HAP-1 (cell line): ENCODE data around the gene RPS6KA2.

ENCODE experiments used
- DNase-seq, 2 experiments: peaks; one replicate each; pipeline ENCODE4 v3.0.0-alpha.2; 2016 to 2020; ENCODE audit warnings: low spot score in 2 of 2
- H3K27me3 ChIP-seq: fragments of 250-450 bp; sonication (Bioruptor Pico); 2 replicates; pipeline ENCODE4 v1.5.1; 2020; ENCODE audit warnings: low read depth, mild to moderate bottlenecking, moderate library complexity
- H3K36me3 ChIP-seq: fragments of 250-450 bp; sonication (Bioruptor Pico); replicated peaks from 2 replicates; pipeline ENCODE4 v1.5.1; 2020; ENCODE audit warnings: mild to moderate bottlenecking
- H3K4me1 ChIP-seq: fragments of 250-450 bp; sonication (Bioruptor Pico); 2 replicates; pipeline ENCODE4 v1.5.1; 2020; ENCODE audit warnings: mild to moderate bottlenecking
- H3K4me3 ChIP-seq: fragments of 250-450 bp; sonication (Bioruptor Pico); 2 replicates; pipeline ENCODE4 v1.5.1; 2020; ENCODE audit warnings: mild to moderate bottlenecking, moderate library complexity
- H3K9me3 ChIP-seq: fragments of 250-450 bp; sonication (Bioruptor Pico); 2 replicates; pipeline ENCODE4 v1.5.1; 2020; ENCODE audit warnings: mild to moderate bottlenecking, moderate library complexity
- in situ Hi-C: fragments of 300-500 bp; cut with MboI; formaldehyde crosslinking; loops from 3 replicates; pipeline ENCODE4 v1.14.3; 2020; ENCODE audit warnings: low sequenced_read_pairs, inconsistent platforms, mixed read lengths

The RPS6KA2 gene

DNA sequence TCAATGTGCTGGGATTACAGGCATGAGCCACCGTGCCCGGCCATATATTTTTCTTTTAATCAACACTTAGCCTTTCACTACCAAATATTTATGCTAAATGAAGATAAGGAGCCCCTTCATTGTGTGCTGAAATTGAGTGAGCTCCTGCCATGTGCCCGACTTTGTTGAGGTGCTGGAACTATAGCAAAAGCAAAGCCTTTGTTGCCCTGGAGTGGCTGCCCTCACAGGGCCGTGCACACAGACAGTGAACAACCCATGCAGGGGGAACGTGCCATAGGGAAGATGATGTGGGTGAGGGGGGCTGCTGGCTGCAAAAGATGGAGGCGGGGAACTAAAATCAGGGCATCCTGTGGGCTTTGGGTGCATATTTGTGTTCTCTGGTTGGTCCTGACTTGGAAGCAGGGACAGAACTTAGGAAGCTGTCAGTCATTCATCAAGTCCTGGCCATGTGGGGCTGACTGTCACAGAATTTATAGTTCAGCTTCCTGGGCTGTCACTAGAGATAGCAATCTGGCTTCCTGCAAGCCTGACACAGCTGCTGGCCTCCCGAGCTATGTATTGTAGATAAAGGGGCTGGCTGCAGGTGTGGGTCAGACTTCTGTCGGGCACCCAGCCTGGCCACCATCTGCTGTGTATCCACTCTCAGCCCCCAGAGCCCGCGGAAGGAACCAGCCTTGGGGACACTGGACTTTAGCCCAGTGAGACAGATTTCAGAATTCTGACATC is 187.5 kb downstream of the RPS6KA2 start:
- Histone ChIP-seq H3K4me3 (no peak overlapping the region), H3K36me3 (no peaks in the 10 kb centered on the region), H3K4me1 (no peaks in the 10 kb centered on the region), H3K27me3 (no peaks in the 10 kb centered on the region), H3K9me3 (no peaks in the 10 kb centered on the region)
- in situ Hi-C loops: no loop called here
- DNase-seq: no peak

DNA sequence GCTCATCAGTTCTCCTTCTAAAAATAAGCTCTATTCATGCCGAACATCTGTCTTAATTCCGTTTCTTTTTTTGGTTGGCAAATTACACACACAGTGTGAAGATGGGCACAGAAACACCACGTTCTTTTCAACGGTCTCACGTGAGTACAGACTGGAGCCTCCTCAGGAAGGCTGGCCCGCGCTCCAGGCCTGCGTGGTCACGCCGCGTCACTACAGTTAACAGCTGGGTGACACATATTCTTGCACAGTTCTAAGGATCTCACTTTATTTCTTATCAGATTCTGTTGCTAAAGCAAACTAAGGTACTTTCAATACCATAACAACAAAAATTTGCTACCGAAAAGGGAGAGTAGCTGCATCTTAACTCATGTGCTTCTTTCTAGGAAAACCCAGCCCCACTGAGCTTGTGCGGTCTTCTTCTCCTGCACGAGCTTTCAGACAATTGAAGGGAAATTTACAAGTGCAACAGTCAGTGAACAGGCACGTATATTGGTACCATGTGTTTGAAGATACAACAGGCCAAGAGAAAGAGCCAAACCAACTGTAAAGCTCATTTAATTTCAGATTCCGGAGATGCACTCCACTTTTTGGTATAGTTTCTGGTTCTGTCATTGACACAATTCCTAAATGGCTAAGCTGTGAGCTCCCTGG is 188.7 kb downstream of the RPS6KA2 start:
- H3K9me3 ChIP-seq: no peaks in the 10 kb centered on the region
- H3K36me3 ChIP-seq: no peaks in the 10 kb centered on the region
- H3K27me3 ChIP-seq: no peaks in the 10 kb centered on the region
- DNase-seq: no peak
- H3K4me3 ChIP-seq: no peak overlapping the region
- no peaks in the 10 kb centered on the region for H3K4me1 ChIP-seq
- in situ Hi-C loops: no loop called here

DNA sequence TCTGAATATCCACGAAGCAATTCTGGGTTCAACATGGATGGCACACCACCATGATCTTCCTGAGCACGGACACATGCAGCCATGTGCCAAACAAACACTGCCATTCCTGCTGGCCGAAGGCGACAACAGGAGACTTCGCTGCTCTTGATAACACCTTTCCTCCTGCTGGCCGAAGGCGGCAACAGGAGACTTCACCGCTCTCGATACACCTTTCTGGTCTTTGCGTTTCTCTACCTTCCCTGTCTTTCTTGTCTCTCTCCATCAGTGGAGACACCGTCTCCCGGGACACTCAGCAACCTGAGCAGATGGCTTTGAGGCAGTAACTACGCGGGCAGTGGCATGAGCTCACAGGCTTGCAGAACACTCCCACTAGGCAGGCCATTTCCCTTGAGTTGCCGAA is 189.4 kb downstream of the RPS6KA2 start:
- Histone ChIP-seq H3K9me3 (no peaks in the 10 kb centered on the region), H3K36me3 (no peaks in the 10 kb centered on the region), H3K27me3 (no peaks in the 10 kb centered on the region), H3K4me1 (no peaks in the 10 kb centered on the region), H3K4me3 (no peak overlapping the region)
- in situ Hi-C loops: no loop called here
- DNase-seq: no peak

DNA sequence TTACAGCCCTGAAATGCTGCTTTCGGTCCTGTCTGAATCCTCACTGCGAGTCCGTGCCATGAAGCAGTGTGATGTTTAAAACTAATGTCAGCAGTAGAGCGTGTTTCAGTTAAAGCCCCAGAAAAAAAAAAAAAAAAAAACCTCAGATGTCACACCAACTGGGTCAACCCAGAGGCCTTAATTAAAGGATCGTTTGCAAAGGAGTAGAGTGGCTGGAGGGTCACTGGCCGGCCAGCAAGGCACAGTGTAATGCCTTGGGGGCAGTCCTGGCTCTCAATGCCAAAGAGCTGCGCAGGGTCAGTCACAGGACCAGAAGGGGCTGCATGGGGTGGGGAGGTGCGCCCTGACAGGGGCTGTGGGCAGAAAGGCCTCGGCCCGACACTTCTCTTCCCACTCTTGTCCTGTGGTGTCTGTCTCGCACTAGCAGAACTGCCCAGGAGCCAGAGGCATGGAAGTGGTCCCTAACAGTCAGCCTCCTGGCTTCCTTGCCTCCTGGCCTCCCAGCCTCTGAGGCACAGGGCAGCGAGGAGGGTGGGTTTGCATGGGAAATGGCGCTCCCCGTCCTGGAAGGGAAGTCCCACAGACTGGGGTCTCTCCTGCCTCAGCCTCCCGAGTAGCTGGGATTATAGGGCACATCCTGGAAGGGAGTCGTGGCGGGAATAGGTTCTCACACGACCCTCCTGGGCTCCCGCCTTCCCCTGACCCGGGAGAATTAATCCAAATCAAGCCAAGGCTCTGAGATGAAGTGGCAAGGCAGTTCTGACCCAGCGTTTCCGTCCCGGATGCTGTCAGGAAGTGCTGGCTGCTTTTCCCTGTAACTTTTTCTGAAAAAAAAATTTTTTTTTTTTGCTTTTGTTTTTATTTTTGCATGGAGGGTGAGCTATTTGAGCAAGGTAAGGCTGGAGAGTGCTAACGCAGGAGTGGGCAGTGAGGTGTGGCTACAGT is 190.6 kb downstream of the RPS6KA2 start:
- DNase-seq: no peak
- no peak overlapping the region for H3K4me3 ChIP-seq
- H3K36me3 ChIP-seq: 0 out of 2 replicates have a peak, but pooled peaks cover 2% of the 10 kb centered on the region
- in situ Hi-C loops: no loop called here
- no peaks in the 10 kb centered on the region for H3K9me3 ChIP-seq
- H3K4me1 ChIP-seq: no peaks in the 10 kb centered on the region
- H3K27me3 ChIP-seq: no peaks in the 10 kb centered on the region

DNA sequence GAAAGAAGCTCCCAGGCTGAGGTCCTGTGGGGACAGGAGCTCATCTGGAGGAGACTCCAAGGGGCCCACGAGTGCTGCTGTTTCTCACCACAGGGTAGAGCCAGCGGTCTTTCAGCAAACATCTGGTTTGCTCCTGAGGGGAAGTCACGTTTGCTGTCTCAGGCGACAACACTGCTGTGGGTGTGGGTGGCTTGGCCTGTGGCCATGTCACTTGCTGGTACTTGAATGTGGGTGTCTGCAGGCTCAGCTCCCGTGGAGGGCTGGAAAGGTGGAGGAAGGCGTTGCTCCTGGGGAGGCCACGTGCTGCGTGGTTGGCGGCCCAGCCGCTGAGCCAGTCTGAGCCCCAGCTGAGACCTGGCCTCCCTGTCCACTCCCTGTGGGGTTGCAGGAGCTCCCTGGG is 191.5 kb downstream of the RPS6KA2 start:
- H3K36me3 ChIP-seq: 0 out of 2 replicates have a peak, but pooled peaks cover 2% of the 10 kb centered on the region
- no peak overlapping the region for H3K4me3 ChIP-seq
- H3K4me1 ChIP-seq: no peaks in the 10 kb centered on the region
- no peak for DNase-seq
- no peaks in the 10 kb centered on the region for H3K9me3 ChIP-seq
- H3K27me3 ChIP-seq: no peaks in the 10 kb centered on the region
- in situ Hi-C loops: no loop called here

DNA sequence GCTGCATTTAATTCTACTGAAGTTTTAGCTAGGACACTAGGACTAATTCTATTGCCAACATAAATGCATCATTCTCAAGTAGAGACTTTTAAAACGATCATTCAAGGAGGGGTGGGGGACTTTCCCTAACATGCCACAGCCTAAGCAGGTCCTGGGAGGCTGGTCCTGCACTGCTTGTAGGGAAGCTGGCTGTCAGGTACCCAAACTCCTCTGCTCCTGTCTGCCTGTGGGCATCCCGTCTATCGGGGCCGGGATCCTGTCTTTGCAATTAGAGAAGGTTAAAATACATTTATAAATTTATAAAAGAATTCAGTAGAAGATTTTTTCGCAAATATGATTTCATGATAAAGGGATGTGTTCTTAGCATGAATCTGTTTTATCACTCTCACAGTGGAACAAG is 192.7 kb downstream of the RPS6KA2 start:
- Histone ChIP-seq H3K36me3 (0 out of 2 replicates have a peak, but pooled peaks cover 2% of the 10 kb centered on the region), H3K4me3 (no peak overlapping the region), H3K27me3 (no peaks in the 10 kb centered on the region), H3K4me1 (no peaks in the 10 kb centered on the region), H3K9me3 (no peaks in the 10 kb centered on the region)
- no peak for DNase-seq
- in situ Hi-C loops: no loop called here

DNA sequence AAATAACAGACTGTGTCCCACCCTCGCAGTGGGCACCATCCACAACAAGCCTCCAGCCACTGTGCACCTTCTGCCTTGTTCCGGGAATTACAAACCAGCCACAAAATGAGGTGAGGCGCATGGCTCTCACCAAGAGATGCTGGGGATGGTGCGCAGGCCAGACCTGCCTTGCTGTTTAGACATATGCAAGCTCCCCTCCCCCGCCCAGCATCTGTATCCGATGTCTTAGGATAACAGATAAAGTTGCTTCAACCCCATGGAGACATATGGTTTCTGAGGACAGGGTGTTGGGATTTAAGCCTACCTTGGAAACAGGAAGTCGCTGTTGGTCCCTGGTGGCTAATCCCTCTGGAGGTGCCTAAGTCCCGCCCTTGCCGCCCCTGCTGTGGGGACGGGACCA is 194.0 kb downstream of the RPS6KA2 start:
- Histone ChIP-seq H3K27me3 (no peaks in the 10 kb centered on the region), H3K9me3 (no peaks in the 10 kb centered on the region), H3K4me1 (no peaks in the 10 kb centered on the region), H3K36me3 (0 out of 2 replicates have a peak, but pooled peaks cover 2% of the 10 kb centered on the region), H3K4me3 (no peak overlapping the region)
- in situ Hi-C loops: no loop called here
- DNase-seq: no peak

DNA sequence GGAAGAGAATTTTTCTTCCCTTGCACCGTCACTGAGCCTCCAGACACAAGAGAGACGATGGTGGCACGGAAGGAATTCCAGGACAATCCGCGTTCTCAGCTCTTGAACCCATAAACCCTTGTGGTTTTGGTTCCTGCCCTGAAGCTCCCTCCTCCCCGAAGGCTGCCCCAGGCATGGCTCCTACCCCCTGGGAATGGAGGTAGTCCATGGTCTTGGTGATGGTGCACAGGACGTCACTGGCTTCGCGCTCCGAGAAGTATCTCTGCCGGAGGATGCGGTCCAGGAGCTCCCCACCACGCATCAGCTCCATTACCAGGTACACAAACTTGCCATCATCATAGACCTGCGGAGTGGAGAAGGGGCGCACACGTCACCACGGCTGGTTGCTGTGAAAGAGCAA is 196.8 kb downstream of the RPS6KA2 start:
- no peak for DNase-seq
- Histone ChIP-seq H3K9me3 (no peaks in the 10 kb centered on the region), H3K4me3 (no peak overlapping the region), H3K36me3 (0 out of 2 replicates have a peak, but pooled peaks cover 2% of the 10 kb centered on the region), H3K27me3 (no peaks in the 10 kb centered on the region), H3K4me1 (no peaks in the 10 kb centered on the region)
- in situ Hi-C loops: no loop called here

DNA sequence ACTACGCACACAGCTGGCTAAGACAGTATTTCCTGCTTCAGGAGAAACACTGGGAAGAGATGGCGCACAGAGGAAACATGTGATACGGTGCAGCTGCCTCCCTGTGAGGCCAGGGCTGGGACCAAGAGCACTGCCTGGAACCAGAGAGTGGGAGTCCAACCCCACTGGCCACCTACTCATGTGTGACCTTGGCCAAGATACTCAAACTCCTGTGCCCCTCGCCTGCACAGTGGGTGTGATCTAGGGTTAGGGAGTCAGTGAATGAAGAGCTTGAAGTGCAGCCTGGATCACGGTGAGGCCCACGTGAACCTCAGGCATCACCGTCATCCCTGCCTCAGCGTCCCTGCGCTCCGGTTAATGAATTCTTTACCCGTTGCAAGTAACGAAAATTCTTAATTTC is 202.6 kb downstream of the RPS6KA2 start:
- Histone ChIP-seq H3K4me3 (no peak overlapping the region), H3K9me3 (no peaks in the 10 kb centered on the region), H3K27me3 (no peaks in the 10 kb centered on the region), H3K4me1 (no peaks in the 10 kb centered on the region), H3K36me3 (no peaks in the 10 kb centered on the region)
- in situ Hi-C loops: loop anchor here (25.0 kb wide), 1 partner anchor 262 kb away; the partner anchor contains the start of gene TBXT
- DNase-seq: no peak

DNA sequence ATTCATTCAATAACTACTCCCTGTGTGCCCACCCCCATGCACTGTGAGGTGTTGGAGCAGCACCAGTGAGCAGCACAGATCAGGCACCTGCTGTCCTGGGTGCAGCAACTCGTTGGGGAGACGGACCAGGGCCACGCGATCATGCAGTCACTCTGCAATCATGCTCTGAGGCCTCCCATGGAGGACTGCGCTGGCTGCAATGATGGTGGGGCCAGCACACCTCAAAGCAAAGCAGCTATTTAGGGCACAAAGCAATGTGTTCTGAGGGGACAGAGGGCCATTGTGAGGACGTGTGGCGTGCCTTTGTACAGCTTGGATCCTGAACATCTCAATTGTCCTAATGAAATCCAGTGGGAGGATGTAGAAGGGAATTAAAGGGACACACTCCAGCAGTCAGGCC is 203.3 kb downstream of the RPS6KA2 start:
- H3K36me3 ChIP-seq: no peaks in the 10 kb centered on the region
- no peaks in the 10 kb centered on the region for H3K27me3 ChIP-seq
- H3K4me1 ChIP-seq: no peaks in the 10 kb centered on the region
- DNase-seq: no peak
- H3K4me3 ChIP-seq: no peak overlapping the region
- H3K9me3 ChIP-seq: no peaks in the 10 kb centered on the region
- in situ Hi-C loops: loop anchor here (25.0 kb wide), 1 partner anchor 261 kb away; the partner anchor contains the start of gene TBXT

DNA sequence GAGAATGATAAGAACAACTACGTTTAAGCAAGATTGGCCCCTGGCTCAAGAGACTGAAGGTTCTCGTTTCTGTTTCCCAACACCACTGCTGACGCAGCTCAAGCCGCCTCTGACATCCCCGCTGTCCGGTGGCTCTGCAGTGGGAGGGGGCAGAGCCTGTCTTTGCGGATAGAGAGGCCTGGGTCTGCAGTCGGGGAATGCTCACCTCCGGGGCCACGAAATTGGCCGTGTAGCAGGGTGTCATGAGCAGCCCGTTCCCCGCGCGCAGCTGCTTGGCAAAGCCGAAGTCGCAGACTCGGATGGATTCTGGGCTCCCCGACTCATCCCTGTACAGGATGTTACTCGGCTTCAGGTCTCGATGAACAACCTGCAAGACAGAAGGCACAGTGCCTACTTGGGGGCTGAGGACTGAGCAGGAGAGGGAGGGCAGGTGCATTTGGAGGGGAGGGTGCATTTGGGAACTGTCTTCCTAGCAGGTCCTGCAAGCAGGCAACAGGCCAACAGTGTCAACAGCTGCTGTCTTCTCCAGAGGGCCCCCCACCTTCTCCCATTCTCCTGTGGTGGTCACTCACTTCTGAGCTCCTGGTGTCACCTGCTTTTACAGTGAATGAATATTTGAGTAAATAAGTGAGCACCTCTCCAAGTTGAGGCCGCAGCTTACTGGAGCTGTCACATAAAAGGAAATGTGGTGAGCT is 203.9 kb downstream of the RPS6KA2 start:
- Histone ChIP-seq H3K9me3 (no peaks in the 10 kb centered on the region), H3K4me3 (no peak overlapping the region), H3K4me1 (no peaks in the 10 kb centered on the region), H3K36me3 (no peaks in the 10 kb centered on the region), H3K27me3 (no peaks in the 10 kb centered on the region)
- DNase-seq: no peak
- in situ Hi-C loops: loop anchor here (25.0 kb wide), 1 partner anchor 261 kb away; the partner anchor contains the start of gene TBXT

DNA sequence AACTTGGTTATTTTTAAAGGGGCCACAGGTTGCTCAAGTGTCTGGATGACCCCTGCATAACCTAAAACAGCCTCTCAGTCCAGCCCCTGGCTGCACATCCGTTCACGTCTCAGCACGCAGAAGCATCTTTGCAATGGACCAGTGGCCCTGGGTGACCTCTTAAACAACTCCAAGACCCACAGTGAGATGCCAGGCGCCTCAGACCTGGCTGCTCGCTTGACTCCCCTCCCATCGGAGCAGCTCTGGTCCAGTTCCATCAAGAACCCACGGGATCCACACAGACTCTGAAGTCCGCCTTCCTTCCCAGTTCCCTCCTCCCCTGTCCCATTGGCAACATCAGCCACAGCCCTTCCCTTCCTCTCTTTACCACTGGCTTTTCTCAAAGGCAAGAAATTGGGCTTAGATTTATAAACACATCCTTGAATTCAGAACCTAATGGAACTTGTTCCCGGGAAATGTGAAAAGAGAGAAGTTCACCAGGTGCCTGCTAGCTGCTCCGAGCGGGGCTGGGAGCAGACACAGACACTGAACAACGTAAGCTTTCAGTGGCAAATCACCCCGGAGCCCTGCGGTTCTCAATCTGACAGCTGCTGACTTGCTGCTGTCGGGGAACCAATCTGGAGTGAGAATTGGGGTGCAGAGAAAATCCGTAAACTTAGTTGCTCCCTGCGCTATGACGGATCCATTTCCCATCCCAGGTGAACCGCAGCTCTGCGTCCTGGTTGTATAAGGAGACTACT is 204.7 kb downstream of the RPS6KA2 start:
- no peak for DNase-seq
- no peaks in the 10 kb centered on the region for H3K27me3 ChIP-seq
- no peaks in the 10 kb centered on the region for H3K4me1 ChIP-seq
- no peaks in the 10 kb centered on the region for H3K9me3 ChIP-seq
- no peak overlapping the region for H3K4me3 ChIP-seq
- H3K36me3 ChIP-seq: no peaks in the 10 kb centered on the region
- in situ Hi-C loops: loop anchor here (25.0 kb wide), 1 partner anchor 260 kb away; the partner anchor contains the start of gene TBXT
